ENCODE measurements around the gene DMRT3. TPM values are rescaled to one million over a fixed set of nuclear protein-coding genes. Genes with fewer than 3 reads are reported as not detected.

Gene DMRT3
- total RNA-seq, 3 donors from 2014 or later = not detected

DNA sequence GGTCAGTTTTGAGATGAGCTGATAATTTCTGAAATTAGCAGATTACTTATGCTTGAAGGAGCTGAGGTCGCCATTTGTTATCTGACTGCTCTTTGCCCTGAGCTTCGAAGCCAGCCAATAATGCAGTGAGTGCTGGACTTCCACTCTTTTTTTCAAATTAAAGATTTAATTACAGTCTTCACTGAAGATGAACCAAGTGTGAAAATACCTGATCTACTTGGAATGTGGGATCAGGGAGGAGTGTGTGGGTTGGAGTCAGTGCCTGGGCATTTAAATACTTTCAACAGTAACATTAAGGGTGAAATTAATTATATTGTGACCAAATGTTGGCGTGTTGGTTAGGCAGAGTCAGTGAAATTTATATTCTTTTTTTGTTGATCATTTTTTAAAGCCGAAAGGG lies 23.9 kb upstream of the DMRT3 start:
- Histone ChIP-seq H3K4me1 (ENCODE audit: low read depth) (no peaks in the 10 kb centered on the region), H3K9me3 (no peaks in the 10 kb centered on the region), H3K4me3 (no peak overlapping the region), H3K36me3 (ENCODE audit: low read depth) (no peaks in the 10 kb centered on the region)
- TF ChIP-seq CTCF (IDR thresholded peaks at IDR 0.05) = no peak
- ATAC-seq (no peak), DNase-seq (no peak)
- intact Hi-C loops (cut with DNase I, micrococcal nuclease) = no loop called here

GRCh38 chr9:959105-959504 lies 17.4 kb upstream of the DMRT3 start:
- H3K4me1 ChIP-seq (ENCODE audit: low read depth) = no peaks in the 10 kb centered on the region
- TF ChIP-seq CTCF (IDR thresholded peaks at IDR 0.05) = no peak
- H3K36me3 ChIP-seq (ENCODE audit: low read depth) = no peaks in the 10 kb centered on the region
- no peak overlapping the region for H3K4me3 ChIP-seq
- no peak for DNase-seq
- no peak for ATAC-seq
- no peaks in the 10 kb centered on the region for H3K9me3 ChIP-seq
- intact Hi-C loops (cut with DNase I, micrococcal nuclease) = no loop called here

DNA sequence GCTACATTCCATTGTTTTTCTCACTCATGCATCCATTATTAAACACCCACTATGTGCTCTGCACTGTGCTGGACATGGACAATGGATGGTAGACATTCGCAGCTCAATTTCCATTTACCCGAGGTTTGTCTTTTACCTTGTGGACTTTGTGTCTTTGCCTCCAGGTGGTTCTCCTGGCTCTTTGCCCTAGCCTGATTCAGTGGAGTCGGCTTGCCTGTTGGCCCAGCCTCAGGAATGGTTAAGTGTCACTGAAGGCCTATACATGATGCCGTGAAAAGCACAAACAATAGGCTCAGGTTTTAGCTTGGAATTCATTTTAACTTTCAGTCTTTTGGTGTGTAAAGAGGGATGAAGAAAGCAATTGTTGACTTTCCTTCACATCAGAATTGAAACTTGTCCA lies 16.5 kb upstream of the DMRT3 start:
- DNase-seq (peak in 1 of 3 donors; percentile 50), ATAC-seq (peak; percentile 58)
- intact Hi-C loops (cut with DNase I, micrococcal nuclease) = no loop called here
- H3K4me1 ChIP-seq (ENCODE audit: low read depth) = no peaks in the 10 kb centered on the region
- H3K4me3 ChIP-seq = no peak overlapping the region
- no peaks in the 10 kb centered on the region for H3K36me3 ChIP-seq (ENCODE audit: low read depth)
- no peak for TF ChIP-seq CTCF (IDR thresholded peaks at IDR 0.05)
- H3K9me3 ChIP-seq = no peaks in the 10 kb centered on the region

DNA sequence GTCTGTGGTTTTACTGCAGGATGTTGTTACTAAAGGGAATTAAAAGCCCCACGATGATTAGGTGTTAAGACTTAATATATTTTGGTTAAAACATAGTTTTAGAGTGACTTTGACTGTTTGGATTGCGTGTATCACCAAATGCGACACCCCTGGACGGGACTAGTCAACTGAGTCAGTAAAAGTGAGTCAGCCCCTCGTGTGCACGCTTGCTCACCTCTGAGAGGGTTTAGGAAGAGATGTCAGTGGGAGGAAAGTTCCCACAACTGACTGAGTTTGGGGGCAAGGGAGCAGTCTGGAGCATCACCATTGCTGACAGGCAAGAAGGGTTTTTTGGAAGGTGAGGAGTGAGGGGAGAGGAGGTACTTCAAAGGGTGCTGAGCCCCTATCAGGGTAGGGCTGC lies 14.4 kb upstream of the DMRT3 start:
- intact Hi-C loops (cut with DNase I, micrococcal nuclease) = no loop called here
- ATAC-seq (no peak), DNase-seq (no peak)
- Histone ChIP-seq H3K36me3 (ENCODE audit: low read depth) (no peaks in the 10 kb centered on the region), H3K4me3 (no peak overlapping the region), H3K4me1 (ENCODE audit: low read depth) (no peaks in the 10 kb centered on the region), H3K9me3 (no peaks in the 10 kb centered on the region)
- TF ChIP-seq CTCF (IDR thresholded peaks at IDR 0.05) = no peak

GRCh38 chr9:965497-965896 lies 11.0 kb upstream of the DMRT3 start:
- ATAC-seq (no peak), DNase-seq (no peak)
- intact Hi-C loops (cut with DNase I, micrococcal nuclease) = no loop called here
- no peak for TF ChIP-seq CTCF (IDR thresholded peaks at IDR 0.05)
- H3K4me3 ChIP-seq = no peak overlapping the region
- H3K9me3 ChIP-seq = no peaks in the 10 kb centered on the region
- peaks cover 8% of the 10 kb centered on the region for H3K4me1 ChIP-seq (ENCODE audit: low read depth)
- H3K36me3 ChIP-seq (ENCODE audit: low read depth) = no peaks in the 10 kb centered on the region

DNA sequence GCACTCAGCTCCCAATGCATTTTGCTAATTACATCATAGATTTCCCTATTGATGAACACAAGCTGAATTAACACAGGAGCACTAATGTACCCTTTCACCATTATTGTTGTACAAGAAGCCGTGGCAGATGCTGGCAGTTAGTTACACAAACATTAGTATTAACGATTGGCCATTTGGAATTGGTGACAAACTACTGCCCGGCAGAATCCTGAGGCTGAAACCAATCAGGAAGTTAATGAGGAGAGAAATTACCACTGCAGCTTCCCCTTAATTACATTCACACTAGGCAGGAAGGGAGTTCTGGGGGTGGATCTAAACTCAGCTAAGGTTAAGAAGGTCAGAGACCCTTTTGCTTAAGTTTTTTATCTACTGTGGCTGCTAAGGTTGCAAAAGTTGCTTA lies 9.6 kb upstream of the DMRT3 start:
- Histone ChIP-seq H3K4me3 (no peak overlapping the region), H3K4me1 (ENCODE audit: low read depth) (peaks cover 14% of the 10 kb centered on the region), H3K9me3 (no peaks in the 10 kb centered on the region), H3K36me3 (ENCODE audit: low read depth) (no peaks in the 10 kb centered on the region)
- intact Hi-C loops (cut with DNase I, micrococcal nuclease) = no loop called here
- DNase-seq (no peak), ATAC-seq (no peak)
- TF ChIP-seq CTCF (IDR thresholded peaks at IDR 0.05) = no peak

Data from mucosa of descending colon (tissue), 3 donors.